B cell (primary cell): ENCODE results near the gene KRT33B. TPM values are rescaled to one million over a fixed set of nuclear protein-coding genes. Genes with fewer than 3 reads are reported as not detected.

Experiments
- ATAC-seq: fragments of 200-7000 bp; cut with Tn5 transposase; one replicate; pipeline ENCODE4 v1.10.0; 2021; ENCODE audit warnings: low read depth, mild to moderate bottlenecking, moderate number of reproducible peaks, moderate library complexity
- CTCF ChIA-PET: fragments of 350-600 bp; sonication (Branson Sonifier 250); formaldehyde crosslinking; loops from one replicate; lab custom pipeline; 2021; ENCODE audit warnings: antibody characterized with exemption, inconsistent platforms; lab: Charles Lee
- POLR2A ChIA-PET: fragments of 350-600 bp; sonication (Branson Sonifier 250); formaldehyde crosslinking; loops from one replicate; lab custom pipeline; 2021; ENCODE audit warnings: antibody characterized with exemption; lab: Charles Lee
- DNase-seq: peaks from one replicate; pipeline ENCODE4 v3.0.0; 2013
- H2AFZ ChIP-seq: 2 replicates; pipeline ENCODE4 v1.6.1; 2012; ENCODE audit warnings: mild to moderate bottlenecking, low read depth, low read length; ENCODE audit not compliant: insufficient read depth, poor library complexity, severe bottlenecking
- H3K27ac ChIP-seq, 2 donors: 1 replicate in 1 of 2; 2 replicates in 1 of 2; pipeline ENCODE4 v1.5.1; 2012 to 2013; ENCODE audit warnings: low read length in 2 of 2, mild to moderate bottlenecking in 2 of 2, moderate library complexity in 1 of 2
- H3K27me3 ChIP-seq, 4 experiments: fragments of 200-600 bp in 1 of 4; sonication (generic) in 1 of 4; replicated peaks in 1 of 4; 1 replicate in 2 of 4; 2 replicates in 2 of 4; pipeline versions ENCODE4 v1.6.1 to v1.7.0; 2013 to 2016; ENCODE audit warnings: low read length in 3 of 4, mild to moderate bottlenecking in 2 of 4, mixed read lengths in 1 of 4, moderate library complexity in 1 of 4; ENCODE audit not compliant: insufficient read depth in 4 of 4, control insufficient read depth in 3 of 4; ENCODE audit errors: control extremely low read depth in 1 of 4
- H3K36me3 ChIP-seq, 2 experiments: replicated peaks in 1 of 2; 1 replicate in 1 of 2; 2 replicates in 1 of 2; pipeline versions ENCODE4 v1.6.1 to v1.7.1; 2013; ENCODE audit warnings: low read length in 1 of 2; ENCODE audit not compliant: insufficient read depth in 2 of 2, control insufficient read depth in 1 of 2; ENCODE audit errors: control extremely low read depth in 1 of 2, extremely low read depth in 1 of 2
- H3K4me1 ChIP-seq, 2 donors: fragments of 200-600 bp in 1 of 2; sonication (generic) in 1 of 2; 1 replicate in 1 of 2; 2 replicates in 1 of 2; pipeline versions ENCODE4 v1.5.1 to v1.6.1; 2013 to 2017; ENCODE audit warnings: low read length in 2 of 2; ENCODE audit not compliant: control insufficient read depth in 2 of 2, insufficient read depth in 2 of 2
- H3K4me2 ChIP-seq: replicated peaks from 2 replicates; pipeline ENCODE3; 2012; ENCODE audit warnings: mild to moderate bottlenecking, low read depth, low read length; ENCODE audit not compliant: poor library complexity, severe bottlenecking
- H3K4me3 ChIP-seq, 5 experiments: fragments of 200-600 bp in 1 of 5; sonication (generic) in 1 of 5; 1 replicate in 3 of 5; 2 replicates in 2 of 5; pipeline versions ENCODE4 v1.5.1 to v1.7.0; 2011 to 2016; ENCODE audit warnings: low read length in 4 of 5, mild to moderate bottlenecking in 4 of 5, low read depth in 2 of 5, control low read depth in 1 of 5, moderate library complexity in 1 of 5; ENCODE audit not compliant: insufficient read depth in 1 of 5; ENCODE audit errors: control extremely low read depth in 1 of 5, extremely low read depth in 1 of 5
- H3K79me2 ChIP-seq: fragments of 200-600 bp; sonication (generic); one replicate; pipeline ENCODE4 v1.6.0; 2016; ENCODE audit warnings: low read length; ENCODE audit not compliant: control insufficient read depth, insufficient read depth
- H3K9ac ChIP-seq: fragments of 200-600 bp; sonication (generic); 2 replicates; pipeline ENCODE4 v1.6.1; 2017; ENCODE audit warnings: mild to moderate bottlenecking, low read length, moderate library complexity
- H3K9me3 ChIP-seq, 3 donors: one replicate each; pipeline versions ENCODE4 v1.6.1 to v1.7.1; 2013; ENCODE audit warnings: low read length in 2 of 3; ENCODE audit not compliant: control insufficient read depth in 2 of 3, insufficient read depth in 1 of 3; ENCODE audit errors: control extremely low read depth in 1 of 3
- H4K20me1 ChIP-seq: 2 replicates; pipeline ENCODE4 v1.6.0; 2012; ENCODE audit warnings: mild to moderate bottlenecking, low read length; ENCODE audit not compliant: insufficient read depth, control insufficient read depth, poor library complexity, severe bottlenecking
- H3K27ac Mint-ChIP-seq: one replicate; pipeline ENCODE4 v1.8.0; 2021; ENCODE audit warnings: mixed read lengths
- H3K27me3 Mint-ChIP-seq: one replicate; pipeline ENCODE4 v1.8.0; 2021; ENCODE audit warnings: mixed read lengths
- H3K4me1 Mint-ChIP-seq: one replicate; pipeline ENCODE4 v1.8.0; 2021; ENCODE audit warnings: mixed read lengths
- H3K4me3 Mint-ChIP-seq: one replicate; pipeline ENCODE4 v1.8.0; 2021; ENCODE audit warnings: mixed read lengths
- H3K9me3 Mint-ChIP-seq: one replicate; pipeline ENCODE4 v1.8.0; 2022; ENCODE audit warnings: mixed read lengths; ENCODE audit not compliant: insufficient read depth
- EZH2 ChIP-seq: IDR thresholded peaks from 2 replicates; pipeline ENCODE4 v1.6.1; 2012; ENCODE audit warnings: borderline replicate concordance, low read depth, mild to moderate bottlenecking, moderate library complexity, low read length; ENCODE audit not compliant: insufficient read depth, poor library complexity, severe bottlenecking
- WGBS: methylation state at CpG from one replicate; pipeline ENCODE4 v1.1.5; 2013; ENCODE audit warnings: missing lambda C conversion rate; ENCODE audit not compliant: insufficient coverage; 5-methylcytosine and 5-hydroxymethylcytosine counted together
- intact Hi-C: fragments of 100-400 bp; cut with micrococcal nuclease; formaldehyde crosslinking; loops from one replicate; pipeline ENCODE4 v1.10.0; 2022
- polyA plus RNA-seq: library from polyadenylated mRNA; depleted of rRNA; stranded (reverse); fragments of >200 nt; gene quantifications from 2 replicates; pipeline ENCODE4 v1.2.3, GENCODE V29; 2012
- total RNA-seq, 2 donors: library from RNA; stranded (reverse); fragments of 120-200 nt in 1 of 2; gene quantifications; 1 replicate in 1 of 2; 2 replicates in 1 of 2; pipeline versions ENCODE4 v1.2.3 to v1.2.4, GENCODE V29; 2013 to 2022
- TF ChIP-seq, protein P1 (sequence below): fragments of 200-600 bp; IDR thresholded peaks from one replicate; pipeline ENCODE4 v1.8.0; 2022; ENCODE audit warnings: antibody characterized with exemption, mild to moderate bottlenecking

The KRT33B gene
- total and polyA plus RNA-seq, 2 donors (not counting 1 experiment from before 2014, with no cell fraction given), result not detected

DNA sequence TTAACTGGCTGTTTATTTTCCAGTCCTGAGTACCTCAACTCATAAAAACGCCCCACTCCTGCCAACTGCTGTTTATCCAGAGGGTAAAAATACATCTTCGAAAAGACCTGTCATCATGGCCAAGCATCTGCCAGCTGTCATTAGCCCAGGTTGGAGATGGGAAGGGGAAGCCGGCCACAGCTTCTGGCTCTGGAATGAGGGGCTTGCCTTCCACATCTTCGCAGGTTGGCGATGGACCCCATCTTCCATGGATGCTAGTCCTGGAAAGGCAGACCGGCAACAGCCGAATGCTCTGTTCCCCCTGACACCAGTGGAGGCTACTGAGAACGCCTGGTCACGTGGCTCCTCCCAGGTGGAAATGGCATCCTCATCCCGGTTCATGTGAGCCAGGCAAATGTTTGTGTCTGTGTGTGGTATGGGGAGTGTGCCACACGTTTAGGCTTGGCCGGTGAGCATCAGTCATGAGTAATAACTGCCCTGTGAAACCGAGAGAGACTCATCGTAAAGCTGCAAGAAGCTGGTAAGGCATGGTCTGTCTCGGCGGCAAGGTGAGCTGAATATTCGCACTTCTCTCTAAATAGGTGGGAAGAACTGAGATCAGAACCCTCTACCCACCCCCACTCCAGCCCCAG, 53.7 kb downstream of the KRT33B start:
- Histone ChIP-seq H3K27me3 (peaks cover 0 to 3% (median 1%) of the 10 kb centered on the region in 4 experiments), H3K27ac (no peak overlapping the region), H3K9ac (no peak overlapping the region), H3K36me3 (no peaks in the 10 kb centered on the region), H3K4me1 (no peaks in the 10 kb centered on the region), H3K4me3 (no peak overlapping the region), H2AFZ (no peak overlapping the region), H4K20me1 (no peaks in the 10 kb centered on the region), H3K4me2 (no peak overlapping the region), H3K79me2 (no peaks in the 10 kb centered on the region), H3K9me3 (peaks cover 3 to 10% (median 3%) of the 10 kb centered on the region in 3 donors)
- Mint-ChIP-seq H3K4me3 (no peak overlapping the region), H3K4me1 (no peaks in the 10 kb centered on the region), H3K9me3 (peaks cover 6% of the 10 kb centered on the region), H3K27me3 (peaks cover 16% of the 10 kb centered on the region), H3K27ac (no peak overlapping the region)
- ChIA-PET POLR2A (no interaction called here), CTCF (no interaction called here)
- ATAC-seq (no peak), DNase-seq (no peak)
- intact Hi-C loops, result no loop called here
- TF ChIP-seq, protein P1, sequence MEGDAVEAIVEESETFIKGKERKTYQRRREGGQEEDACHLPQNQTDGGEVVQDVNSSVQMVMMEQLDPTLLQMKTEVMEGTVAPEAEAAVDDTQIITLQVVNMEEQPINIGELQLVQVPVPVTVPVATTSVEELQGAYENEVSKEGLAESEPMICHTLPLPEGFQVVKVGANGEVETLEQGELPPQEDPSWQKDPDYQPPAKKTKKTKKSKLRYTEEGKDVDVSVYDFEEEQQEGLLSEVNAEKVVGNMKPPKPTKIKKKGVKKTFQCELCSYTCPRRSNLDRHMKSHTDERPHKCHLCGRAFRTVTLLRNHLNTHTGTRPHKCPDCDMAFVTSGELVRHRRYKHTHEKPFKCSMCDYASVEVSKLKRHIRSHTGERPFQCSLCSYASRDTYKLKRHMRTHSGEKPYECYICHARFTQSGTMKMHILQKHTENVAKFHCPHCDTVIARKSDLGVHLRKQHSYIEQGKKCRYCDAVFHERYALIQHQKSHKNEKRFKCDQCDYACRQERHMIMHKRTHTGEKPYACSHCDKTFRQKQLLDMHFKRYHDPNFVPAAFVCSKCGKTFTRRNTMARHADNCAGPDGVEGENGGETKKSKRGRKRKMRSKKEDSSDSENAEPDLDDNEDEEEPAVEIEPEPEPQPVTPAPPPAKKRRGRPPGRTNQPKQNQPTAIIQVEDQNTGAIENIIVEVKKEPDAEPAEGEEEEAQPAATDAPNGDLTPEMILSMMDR, result no peak
- no peak for TF ChIP-seq EZH2
- WGBS, result 98% methylated on average over 10 of the region's 17 CpGs

DNA sequence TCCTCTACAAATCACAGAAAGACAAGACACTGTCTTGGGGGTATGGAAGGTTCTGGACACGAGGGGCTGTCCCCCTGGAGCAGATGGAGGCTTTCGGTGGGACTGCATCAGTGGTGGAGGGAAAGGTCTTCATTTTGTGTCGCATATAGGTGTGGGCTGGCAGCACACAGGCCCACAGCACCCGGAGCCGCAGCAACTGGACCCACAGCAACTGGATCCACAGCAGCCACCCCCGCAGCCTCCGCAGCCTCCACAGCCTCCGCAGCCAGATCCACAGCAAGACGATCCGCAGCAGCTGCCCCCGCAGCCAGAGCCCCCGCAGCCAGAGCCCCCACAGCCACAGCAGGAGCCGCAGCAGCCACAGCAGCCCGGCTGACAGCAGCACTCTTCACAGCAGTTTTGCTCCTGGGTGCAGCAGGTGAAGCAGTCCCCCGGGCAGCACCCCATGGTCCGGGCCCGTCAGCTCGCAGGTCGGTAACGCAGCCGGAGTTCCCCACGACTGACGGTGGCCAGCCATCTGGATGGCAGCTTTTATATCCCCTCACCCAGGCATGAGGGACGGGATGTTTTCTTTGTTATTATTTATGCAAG, 54.3 kb downstream of the KRT33B start, which contains the start of gene KRTAP17-1:
TSS of gene KRTAP17-1 (minus strand) at position 507 of the 591 bp plus-strand sequence. CDS start at position 447, 60 bp downstream.
- Mint-ChIP-seq H3K4me1 (peaks cover 3% of the 10 kb centered on the region), H3K9me3 (peaks cover 6% of the 10 kb centered on the region), H3K27me3 (peaks cover 16% of the 10 kb centered on the region), H3K4me3 (no peak within 1 kb of the TSS), H3K27ac (no peak within 1 kb of the TSS)
- Histone ChIP-seq H3K4me2 (no peak within 1 kb of the TSS), H3K79me2 (no peaks in the 10 kb centered on the region), H3K27ac (no peak within 1 kb of the TSS), H3K36me3 (no peaks in the 10 kb centered on the region), H3K4me1 (no peaks in the 10 kb centered on the region), H3K27me3 (peaks cover 0 to 3% (median 1%) of the 10 kb centered on the region in 4 experiments), H3K9ac (no peak within 1 kb of the TSS), H3K4me3 (no peak within 1 kb of the TSS), H4K20me1 (no peaks in the 10 kb centered on the region), H3K9me3 (peaks cover 0 to 8% (median 2%) of the 10 kb centered on the region in 3 donors), H2AFZ (no peak within 1 kb of the TSS)
- ChIA-PET CTCF (no interaction called here), POLR2A (no interaction called here)
- intact Hi-C loops, result no loop called here
- WGBS, result 93% methylated on average over 16 of the region's 24 CpGs
- TF ChIP-seq, protein P1, result no peak
- TF ChIP-seq EZH2, result no peak
- no peak for DNase-seq
- no peak for ATAC-seq
